NCI-H2029 (cell line): ENCODE measurements around the gene C7orf33.
"Not testable (repeated sequence)": the region's sequence is repeated elsewhere in the genome, so short reads cannot be mapped to it uniquely, and the experiment has no call there.

ENCODE experiments used
- DNase-seq: peaks from one replicate; lab custom pipeline; 2025; lab: John Stamatoyannopoulos, UW

C7orf33 gene

GRCh38 chr7:148580446-148580845, 10.1 kb upstream of the C7orf33 start:
- no peak for DNase-seq

DNA sequence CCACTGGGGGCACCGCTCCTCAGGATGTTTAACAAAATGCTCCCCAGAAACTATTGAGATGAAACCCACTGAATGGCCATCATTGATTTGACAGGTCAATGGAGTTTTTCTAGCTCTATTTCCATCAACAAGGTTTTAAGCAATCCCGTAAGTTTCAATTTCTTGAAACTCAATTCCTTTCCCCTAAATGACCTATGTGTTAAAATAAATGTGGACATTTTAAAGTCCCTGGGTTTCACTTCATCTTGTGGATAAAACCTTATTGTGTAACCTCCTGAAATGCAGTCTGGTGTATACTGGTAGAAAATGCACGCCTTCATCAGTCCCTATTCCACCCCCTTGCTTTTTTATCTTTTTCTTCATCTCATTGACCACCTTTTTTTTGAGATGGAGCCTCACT, 8.9 kb upstream of the C7orf33 start:
- DNase-seq: no peak

DNA sequence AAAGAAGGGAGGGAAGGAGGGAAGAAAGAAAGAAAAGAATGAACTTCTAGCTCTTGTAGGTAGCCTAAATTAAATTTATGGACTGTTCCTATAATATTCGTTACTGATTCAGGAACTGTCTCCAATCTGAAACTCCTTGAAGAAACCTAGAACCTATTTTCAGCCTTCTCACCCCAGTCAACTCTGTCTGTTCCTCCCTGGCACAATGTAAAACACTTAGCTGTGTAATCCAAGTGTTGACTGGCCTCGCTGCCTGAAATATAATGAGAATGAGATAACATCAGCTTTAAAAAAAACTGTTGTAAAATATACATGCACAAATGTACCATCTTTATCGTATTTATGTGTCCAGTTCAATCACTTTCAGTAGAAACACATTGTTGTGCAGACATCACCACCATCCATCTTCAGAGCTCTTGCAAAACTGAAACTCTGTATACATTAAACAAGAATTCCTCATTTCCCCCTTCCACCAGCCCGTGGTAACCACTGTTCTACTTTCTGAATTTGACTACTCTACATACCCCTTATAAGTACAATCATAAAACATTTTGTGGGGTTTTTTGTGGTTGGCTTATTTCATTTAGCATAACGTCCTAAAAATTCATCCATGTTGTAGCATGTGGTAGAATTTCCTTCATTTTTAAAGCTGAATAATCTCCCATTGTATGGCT, 6.3 kb upstream of the C7orf33 start:
- no peak for DNase-seq

- DNase-seq: no peak
Observed at GRCh38 chr7:148585399-148585798, 5.2 kb upstream of the C7orf33 start.

DNA sequence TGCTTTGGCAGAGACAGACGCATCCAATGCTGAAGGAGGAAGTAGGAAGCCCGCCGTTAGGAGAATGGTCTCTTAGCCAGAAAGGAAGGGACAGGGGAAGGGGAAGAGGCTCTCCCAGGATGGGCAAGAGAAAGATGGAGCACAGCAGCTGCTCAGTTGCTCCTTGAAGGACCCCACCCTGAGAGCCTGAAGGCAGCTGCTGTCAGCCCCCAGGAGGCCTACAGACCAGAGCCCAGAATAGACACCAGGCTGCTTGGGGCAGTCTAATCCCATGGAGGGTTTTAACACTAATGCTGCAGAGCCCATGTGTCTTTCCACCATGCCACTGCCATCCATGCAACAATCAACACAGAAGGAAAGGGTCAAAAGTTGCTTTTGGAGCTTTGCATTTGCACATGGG, 3.5 kb upstream of the C7orf33 start:
- no peak for DNase-seq

- no peak for DNase-seq
Observed at GRCh38 chr7:148588168-148588567, 2.4 kb upstream of the C7orf33 start.

DNA sequence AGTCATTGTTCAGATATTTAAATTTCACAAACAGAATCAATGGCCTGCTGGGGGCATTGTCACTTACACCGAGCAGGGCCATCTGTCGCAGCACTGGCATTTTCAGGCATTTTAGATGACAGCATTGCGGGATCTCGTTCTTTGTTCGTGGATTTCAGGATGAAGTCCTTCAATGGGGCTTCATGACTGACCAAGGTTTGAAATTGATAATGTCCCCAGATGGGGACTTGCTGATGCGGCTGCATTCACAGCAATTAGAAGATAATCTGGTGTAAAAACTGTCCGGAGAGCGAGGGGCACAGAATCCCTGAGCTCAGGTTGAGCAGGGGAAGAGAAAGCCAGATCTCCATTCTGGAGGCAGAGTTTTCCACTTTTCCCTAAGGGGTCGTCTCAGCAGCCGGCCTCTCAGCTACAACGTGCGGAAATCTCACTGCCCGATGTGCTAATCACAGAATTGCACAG, 1.9 kb upstream of the C7orf33 start:
- no peak for DNase-seq

DNA sequence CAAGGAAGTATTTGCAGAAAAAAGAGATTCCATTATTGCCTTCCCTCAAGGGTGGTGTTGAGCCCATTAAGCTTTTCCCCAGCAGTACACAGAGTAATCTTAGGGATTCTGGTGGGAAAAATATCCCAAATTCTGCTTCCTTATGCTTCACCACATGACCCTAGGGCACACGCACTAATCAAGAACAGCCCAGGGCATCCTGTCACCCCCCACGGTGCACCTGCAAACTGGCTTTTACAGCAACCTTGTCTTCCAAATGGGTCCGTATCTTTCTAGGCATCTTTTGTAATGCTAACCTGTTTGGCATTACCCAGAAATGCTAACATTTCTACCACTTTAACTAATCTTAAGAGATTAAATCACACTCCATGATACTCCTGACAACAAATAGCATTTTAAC, 926 bp upstream of the C7orf33 start:
- no peak for DNase-seq

- DNase-seq: not testable (repeated sequence)
Observed at GRCh38 chr7:148596354-148596753, 5.8 kb downstream of the C7orf33 start.

GRCh38 chr7:148598351-148598750, 7.8 kb downstream of the C7orf33 start:
- no peak for DNase-seq

DNA sequence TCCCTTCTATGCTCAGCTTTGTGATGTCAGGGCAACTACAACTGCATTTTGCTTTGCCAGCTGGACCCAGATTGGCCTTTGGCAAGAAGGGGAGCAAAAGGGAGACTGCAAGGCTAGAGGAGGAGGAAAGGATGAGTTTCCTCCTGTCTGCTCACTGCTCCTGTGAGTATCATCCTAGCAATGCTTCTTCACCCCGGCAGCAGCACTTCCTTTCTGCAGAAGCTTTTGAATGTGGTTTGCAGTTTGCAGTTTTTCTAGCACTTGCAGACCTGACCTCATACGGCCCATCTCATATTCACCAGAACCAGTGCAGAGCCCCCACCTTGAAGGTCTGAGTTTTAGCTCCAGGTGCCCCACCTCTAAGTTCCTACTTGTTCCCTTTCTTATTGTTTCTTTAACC, 14.8 kb downstream of the C7orf33 start:
- no peak for DNase-seq

GRCh38 chr7:148607151-148607661, 16.6 kb downstream of the C7orf33 start:
- no peak for DNase-seq

- peak; percentile 56 for DNase-seq
Observed at GRCh38 chr7:148609045-148609725, 18.6 kb downstream of the C7orf33 start.

- DNase-seq: no peak
Observed at GRCh38 chr7:148611692-148612091, 21.1 kb downstream of the C7orf33 start.

DNA sequence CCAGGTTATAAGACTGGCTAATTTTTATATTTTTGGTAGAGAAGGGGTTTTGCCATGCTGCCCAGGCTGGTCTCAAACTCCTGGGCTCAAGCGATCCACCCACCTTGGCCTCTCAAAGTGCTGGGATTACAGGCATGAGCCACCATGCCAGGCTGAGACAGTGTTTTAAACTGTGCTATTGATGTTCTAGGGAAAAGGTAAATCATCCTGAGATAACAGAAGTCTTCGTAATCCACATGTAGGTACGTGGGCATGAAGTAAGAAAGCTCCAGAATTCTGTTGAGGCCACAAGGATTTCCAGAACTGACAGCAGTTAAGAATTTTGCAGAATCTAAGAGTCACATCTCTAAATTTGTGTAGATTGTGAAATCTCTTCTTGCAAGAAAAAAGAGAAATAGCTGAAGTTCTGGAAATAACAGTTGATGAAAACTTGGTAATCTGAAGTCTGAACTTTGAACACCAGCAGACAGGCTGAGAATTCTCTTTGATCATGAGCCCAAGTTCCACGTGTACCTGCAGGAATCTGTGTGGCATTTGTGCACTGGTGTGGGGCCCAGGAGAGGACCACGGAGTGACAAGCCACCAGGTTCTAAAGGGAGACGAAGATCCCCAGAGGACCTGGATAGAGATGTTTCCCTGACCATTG, 24.6 kb downstream of the C7orf33 start:
- no peak for DNase-seq

DNA sequence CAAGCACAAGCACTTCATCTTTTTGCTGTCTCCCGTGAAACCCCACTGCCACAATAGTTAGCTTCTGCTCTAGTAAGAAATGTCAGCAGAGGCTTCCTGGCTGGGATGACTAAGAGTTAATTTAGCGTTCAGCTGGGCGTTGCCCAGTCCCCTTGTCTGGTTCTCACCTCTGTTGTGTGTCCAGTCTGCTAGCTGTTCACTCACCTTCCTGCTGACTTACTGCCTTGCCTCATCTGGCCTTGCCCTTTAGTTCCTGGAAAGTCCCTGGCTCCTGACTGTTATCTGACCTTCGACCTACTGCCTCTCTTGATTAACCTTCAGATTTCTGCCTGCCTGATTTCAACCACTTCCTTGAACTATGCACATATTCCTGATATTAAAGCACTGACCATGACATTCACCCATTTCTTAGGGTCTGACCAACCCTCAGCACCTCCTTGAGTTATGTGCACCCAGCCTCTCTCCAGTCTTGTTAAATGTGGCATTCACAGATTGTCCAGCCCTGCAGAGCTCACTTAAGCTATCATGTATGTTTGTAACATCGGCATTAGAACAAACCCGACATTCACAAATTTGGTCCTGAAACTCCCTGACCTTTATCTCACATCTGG, 30.3 kb downstream of the C7orf33 start:
- DNase-seq: no peak

GRCh38 chr7:148621563-148621962, 31.0 kb downstream of the C7orf33 start:
- no peak for DNase-seq

- no peak for DNase-seq
Observed at GRCh38 chr7:148622887-148623585, 32.5 kb downstream of the C7orf33 start.

DNA sequence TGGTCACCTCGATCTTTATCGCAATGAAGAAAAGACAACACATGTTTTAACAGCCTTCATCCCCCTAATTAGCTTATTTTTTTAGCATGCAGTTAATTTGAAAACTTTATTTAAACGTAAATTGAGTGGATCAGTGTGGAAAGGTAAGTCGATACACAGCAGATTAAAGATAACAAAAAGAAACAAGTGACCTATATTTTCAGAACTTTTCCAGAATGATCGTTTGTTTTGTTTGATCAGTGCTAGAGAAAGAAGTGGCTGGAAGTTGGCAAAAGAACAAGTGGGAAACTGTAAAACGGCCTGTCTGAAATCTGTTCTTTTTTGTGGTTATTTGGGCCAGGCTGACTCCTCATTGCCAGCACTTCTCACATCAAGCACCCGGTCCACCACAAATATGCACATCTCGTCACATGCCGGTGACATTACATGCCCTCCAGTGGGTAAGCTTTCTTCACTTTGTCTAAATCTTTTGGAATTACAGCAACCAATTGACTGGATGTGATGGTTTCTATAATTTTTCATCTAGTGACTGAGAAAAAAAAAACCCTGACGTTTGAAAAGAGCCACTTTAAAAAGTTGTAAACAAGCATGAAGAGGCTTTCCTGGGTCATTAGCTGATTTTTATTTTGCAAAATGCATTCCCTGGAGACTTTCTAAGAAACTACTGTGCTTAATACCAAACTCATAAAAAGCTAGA, 33.2 kb downstream of the C7orf33 start:
- DNase-seq: no peak

DNA sequence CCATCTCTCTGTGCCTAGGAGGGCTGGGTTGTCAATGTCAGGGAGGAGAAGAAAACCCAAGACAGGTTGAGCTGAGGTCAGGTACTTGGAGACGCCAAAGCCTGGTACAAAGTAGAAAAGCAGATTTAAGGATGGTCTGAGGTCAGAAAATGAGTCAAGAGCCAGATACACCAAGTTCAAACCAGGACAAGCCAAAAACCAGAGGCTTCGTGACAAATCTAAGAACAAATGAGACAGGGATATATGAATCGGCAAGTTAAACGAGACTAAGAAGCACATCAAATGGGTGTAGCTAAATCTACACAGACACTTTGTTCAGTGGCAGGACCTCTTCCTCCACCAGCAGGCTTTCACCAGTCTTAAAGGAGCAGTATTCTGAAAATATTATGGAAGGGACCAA, 34.2 kb downstream of the C7orf33 start:
- no peak for DNase-seq

DNA sequence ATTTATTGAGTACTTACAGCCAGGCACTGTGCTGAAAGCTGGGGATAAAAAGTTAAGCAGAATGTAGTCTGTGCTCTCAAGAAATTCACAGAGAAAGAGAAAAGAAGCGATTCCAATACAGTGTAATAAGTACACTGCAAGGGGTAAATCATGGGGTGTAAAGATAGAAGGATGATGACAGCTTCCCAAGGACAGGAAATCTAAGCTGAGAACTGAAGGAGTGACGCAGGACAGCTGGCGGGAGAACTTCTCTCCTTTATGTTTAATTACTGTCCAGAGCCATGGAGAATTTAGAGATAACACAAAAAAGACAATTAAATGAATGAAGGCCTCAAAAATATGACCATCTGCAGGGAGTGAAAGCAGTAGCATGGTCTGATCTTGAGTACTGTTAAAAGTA, 34.8 kb downstream of the C7orf33 start:
- no peak for DNase-seq
